T-cell (primary cell): ENCODE measurements around the gene KIAA1614. TPM values are rescaled to one million over a fixed set of nuclear protein-coding genes. Genes with fewer than 3 reads are reported as not detected.

Source experiments
- ATAC-seq, 4 experiments: fragments of 200-7000 bp in 3 of 4; fragments of 150-1000 bp in 1 of 4; cut with Tn5 transposase; replicated peaks in 1 of 4; 1 replicate in 3 of 4; 2 replicates in 1 of 4; pipeline ENCODE4 v1.10.0; 2021; ENCODE audit warnings: moderate library complexity in 3 of 4, mild to moderate bottlenecking in 2 of 4, moderate number of reproducible peaks in 1 of 4
- CTCF ChIA-PET, 2 donors: fragments of 300-600 bp; sonication (Branson Sonifier 250); formaldehyde crosslinking; loops; one replicate each; lab custom pipeline; 2022; ENCODE audit warnings: antibody characterized with exemption in 2 of 2; lab: Charles Lee
- POLR2A ChIA-PET, 2 donors: fragments of 300-600 bp; sonication (Branson Sonifier 250); formaldehyde crosslinking; loops; one replicate each; lab custom pipeline; 2022; ENCODE audit warnings: antibody characterized with exemption in 2 of 2; lab: Charles Lee
- DNase-seq, 35 experiments: peaks; one replicate each; pipeline versions ENCODE4 v3.0.0 to v3.0.0-alpha.2; 2013 to 2023
- H3K27ac ChIP-seq: one replicate; pipeline ENCODE4 v1.5.1; 2013; ENCODE audit warnings: low read length
- H3K27me3 ChIP-seq, 2 experiments: replicated peaks in 1 of 2; 1 replicate in 1 of 2; 2 replicates in 1 of 2; pipeline versions ENCODE4 v1.6.1 to v1.7.0; 2013; ENCODE audit warnings: low read length in 1 of 2, mixed read lengths in 1 of 2; ENCODE audit not compliant: control insufficient read depth in 2 of 2, insufficient read depth in 2 of 2; ENCODE audit errors: extremely low read depth in 1 of 2
- H3K36me3 ChIP-seq, 2 donors: 1 replicate in 1 of 2; 2 replicates in 1 of 2; pipeline versions ENCODE4 v1.6.1 to v1.7.0; 2013; ENCODE audit warnings: low read length in 1 of 2; ENCODE audit not compliant: control insufficient read depth in 2 of 2, insufficient read depth in 1 of 2; ENCODE audit errors: extremely low read depth in 1 of 2
- H3K4me1 ChIP-seq, 2 experiments: 1 replicate in 1 of 2; 2 replicates in 1 of 2; pipeline versions ENCODE4 v1.6.1 to v1.7.0; 2013; ENCODE audit warnings: low read length in 2 of 2, mixed read lengths in 1 of 2; ENCODE audit not compliant: insufficient read depth in 2 of 2, control insufficient read depth in 1 of 2; ENCODE audit errors: extremely low read depth in 1 of 2
- H3K4me3 ChIP-seq, 2 donors: 1 replicate in 1 of 2; 2 replicates in 1 of 2; pipeline versions ENCODE4 v1.5.1 to v1.7.0; 2013; ENCODE audit warnings: mild to moderate bottlenecking in 2 of 2, low read length in 1 of 2, moderate library complexity in 1 of 2; ENCODE audit not compliant: control insufficient read depth in 1 of 2; ENCODE audit errors: extremely low read depth in 1 of 2
- H3K9me3 ChIP-seq: 2 replicates; pipeline ENCODE4 v1.7.0; 2013
- H3K27ac Mint-ChIP-seq, 2 donors: one replicate each; pipeline ENCODE4 v1.8.0; 2020 to 2021; ENCODE audit warnings: mild to moderate bottlenecking in 2 of 2, mixed read lengths in 2 of 2
- H3K27me3 Mint-ChIP-seq, 2 donors: one replicate each; pipeline ENCODE4 v1.8.0; 2021 to 2022; ENCODE audit warnings: mixed read lengths in 2 of 2
- H3K36me3 Mint-ChIP-seq: one replicate; pipeline ENCODE4 v1.8.0; 2021; ENCODE audit warnings: mixed read lengths
- H3K4me1 Mint-ChIP-seq, 3 donors: one replicate each; pipeline ENCODE4 v1.8.0; 2020 to 2022; ENCODE audit warnings: mixed read lengths in 3 of 3, mild to moderate bottlenecking in 1 of 3
- H3K4me3 Mint-ChIP-seq, 3 donors: one replicate each; pipeline ENCODE4 v1.8.0; 2020 to 2022; ENCODE audit warnings: mild to moderate bottlenecking in 3 of 3, mixed read lengths in 3 of 3, moderate library complexity in 3 of 3
- H3K9me3 Mint-ChIP-seq, 3 donors: one replicate each; pipeline ENCODE4 v1.8.0; 2020 to 2022; ENCODE audit warnings: mixed read lengths in 3 of 3
- WGBS: methylation state at CpG from one replicate; pipeline ENCODE4 v1.1.5; 2013; ENCODE audit warnings: missing lambda C conversion rate; ENCODE audit not compliant: insufficient coverage; 5-methylcytosine and 5-hydroxymethylcytosine counted together
- total RNA-seq, 35 experiments: library from RNA in 6 of 35; stranded (reverse) in 6 of 35; fragments of 120-200 nt in 1 of 35; gene quantifications; one replicate each; pipeline versions ENCODE4 v1.2.1 to v1.2.4 and lab custom pipeline; 2013 to 2026

The KIAA1614 gene
- total RNA-seq, 5 donors from 2014 or later (not counting 1 experiment from before 2014, with no cell fraction given), result 0.05 to 0.38 (median 0.20) TPM

- POLR2A ChIA-PET, result no interaction called here
These were observed 61.5 kb downstream of the KIAA1614 start for GRCh38 chr1:180974236-180974635.

GRCh38 chr1:180975551-180975950, 62.9 kb downstream of the KIAA1614 start:
- POLR2A ChIA-PET, result interaction anchor here in 1 of 2 donors (1.0 kb wide), 1 partner anchor 8 kb away, joined by 3 read pairs; no protein-coding TSS in a partner anchor
- H3K27ac ChIP-seq, result no peak overlapping the region
- H3K36me3 ChIP-seq, result peaks cover 12 to 43% of the 10 kb centered on the region in 2 donors
- H3K36me3 Mint-ChIP-seq, result peaks cover 72% of the 10 kb centered on the region
- no peaks in the 10 kb centered on the region for H3K27me3 ChIP-seq
- H3K27ac Mint-ChIP-seq, result no peak overlapping the region
- no peak for ATAC-seq
- no peaks in the 10 kb centered on the region for H3K9me3 ChIP-seq
- DNase-seq, result no peak
- H3K4me3 Mint-ChIP-seq, result no peak overlapping the region
- no peaks in the 10 kb centered on the region for H3K27me3 Mint-ChIP-seq
- 83% methylated on average over 3 of the region's 4 CpGs for WGBS
- no peaks in the 10 kb centered on the region for H3K9me3 Mint-ChIP-seq
- H3K4me3 ChIP-seq, result no peak overlapping the region
- CTCF ChIA-PET, result interaction anchor here (0.5 to 1.0 kb wide), 2 partner anchors 9 to 82 kb away, joined by 3 read pairs; no protein-coding TSS in a partner anchor
- peaks cover 22 to 25% (median 23%) of the 10 kb centered on the region in 3 donors for H3K4me1 Mint-ChIP-seq
- peaks cover 3 to 7% of the 10 kb centered on the region in 2 experiments for H3K4me1 ChIP-seq

More at GRCh38 chr1:180974236-180974635, 61.5 kb downstream of the KIAA1614 start:
- Histone ChIP-seq H3K4me3 (no peak overlapping the region), H3K27me3 (no peaks in the 10 kb centered on the region), H3K9me3 (no peaks in the 10 kb centered on the region), H3K27ac (no peak overlapping the region), H3K36me3 (peaks cover 10 to 48% of the 10 kb centered on the region in 2 donors), H3K4me1 (peaks cover 3 to 7% of the 10 kb centered on the region in 2 experiments)
- Mint-ChIP-seq H3K4me3 (no peak overlapping the region), H3K36me3 (peaks cover 73% of the 10 kb centered on the region), H3K27me3 (no peaks in the 10 kb centered on the region), H3K4me1 (peaks cover 20 to 25% (median 23%) of the 10 kb centered on the region in 3 donors), H3K27ac (no peak overlapping the region), H3K9me3 (no peaks in the 10 kb centered on the region)
- ATAC-seq (no peak), DNase-seq (no peak)
- CTCF ChIA-PET, result interaction anchor here in 1 of 2 donors (0.6 to 1.0 kb wide), 2 partner anchors 10 to 37 kb away, joined by 3 read pairs; no protein-coding TSS in a partner anchor
- no CpG with 5 or more reads among the region's 4 CpGs for WGBS

- POLR2A ChIA-PET, result interaction anchor here in 1 of 2 donors (1.0 kb wide), 1 partner anchor 8 kb away, joined by 3 read pairs; no protein-coding TSS in a partner anchor
- CTCF ChIA-PET, result interaction anchor here in 1 of 2 donors (0.6 kb wide), 1 partner anchor 152 kb away, joined by 3 read pairs; no protein-coding TSS in a partner anchor
- no peak overlapping the region for H3K4me3 Mint-ChIP-seq
- peaks cover 27 to 29% (median 28%) of the 10 kb centered on the region in 3 donors for H3K4me1 Mint-ChIP-seq
- DNase-seq (no peak), ATAC-seq (no peak)
- peaks cover 12 to 43% of the 10 kb centered on the region in 2 donors for H3K36me3 ChIP-seq
- peaks cover 3 to 13% of the 10 kb centered on the region in 2 experiments for H3K4me1 ChIP-seq
- H3K9me3 Mint-ChIP-seq, result no peaks in the 10 kb centered on the region
- peaks cover 72% of the 10 kb centered on the region for H3K36me3 Mint-ChIP-seq
- H3K27me3 ChIP-seq, result no peaks in the 10 kb centered on the region
- H3K4me3 ChIP-seq, result no peak overlapping the region
- H3K27ac ChIP-seq, result no peak overlapping the region
- H3K27ac Mint-ChIP-seq, result no peak overlapping the region
- no peaks in the 10 kb centered on the region for H3K27me3 Mint-ChIP-seq
- WGBS, result 95% methylated on average over 6 of the region's 12 CpGs
- H3K9me3 ChIP-seq, result no peaks in the 10 kb centered on the region
These were observed 63.5 kb downstream of the KIAA1614 start for GRCh38 chr1:180976191-180976590.

GRCh38 chr1:180976732-180977357, 64.1 kb downstream of the KIAA1614 start:
- no peaks in the 10 kb centered on the region for H3K27me3 ChIP-seq
- H3K27me3 Mint-ChIP-seq, result no peaks in the 10 kb centered on the region
- DNase-seq (no peak), ATAC-seq (no peak)
- peaks cover 12 to 39% of the 10 kb centered on the region in 2 donors for H3K36me3 ChIP-seq
- peaks cover 4 to 18% of the 10 kb centered on the region in 2 experiments for H3K4me1 ChIP-seq
- H3K27ac Mint-ChIP-seq, result no peak overlapping the region
- H3K36me3 Mint-ChIP-seq, result peaks cover 69% of the 10 kb centered on the region
- H3K4me1 Mint-ChIP-seq, result peaks cover 31 to 35% (median 34%) of the 10 kb centered on the region in 3 donors
- no peaks in the 10 kb centered on the region for H3K9me3 ChIP-seq
- POLR2A ChIA-PET, result interaction anchor here in 1 of 2 donors (0.6 kb wide), 1 partner anchor 53 kb away, joined by 3 read pairs; no protein-coding TSS in a partner anchor
- no peaks in the 10 kb centered on the region for H3K9me3 Mint-ChIP-seq
- no peak overlapping the region for H3K27ac ChIP-seq
- H3K4me3 ChIP-seq, result no peak overlapping the region
- no peak overlapping the region for H3K4me3 Mint-ChIP-seq
- CTCF ChIA-PET, result interaction anchor here in 1 of 2 donors (0.6 kb wide), 1 partner anchor 152 kb away, joined by 3 read pairs; no protein-coding TSS in a partner anchor
- WGBS, result 94% methylated on average over 5 of the region's 6 CpGs

- peak overlapping the region in 1 of 3 donors; percentile 1 for H3K4me3 Mint-ChIP-seq
- ATAC-seq (peak; percentile 54 to 100 (median 86)), DNase-seq (peak in 33 of 35 experiments; percentile 5 to 69 (median 21))
- no peak overlapping the region for H3K4me3 ChIP-seq
- ChIA-PET CTCF (interaction anchor here in 1 of 2 donors (0.6 to 1.4 kb wide), 2 partner anchors 19 to 100 kb away, joined by 3 to 4 read pairs; no protein-coding TSS in a partner anchor), POLR2A (no interaction called here)
- no peaks in the 10 kb centered on the region for H3K27me3 Mint-ChIP-seq
- H3K9me3 ChIP-seq, result no peaks in the 10 kb centered on the region
- H3K36me3 ChIP-seq, result peaks cover 14 to 48% of the 10 kb centered on the region in 2 donors
- H3K4me1 Mint-ChIP-seq, result peaks cover 23 to 29% (median 28%) of the 10 kb centered on the region in 3 donors
- peaks cover 56% of the 10 kb centered on the region for H3K36me3 Mint-ChIP-seq
- H3K9me3 Mint-ChIP-seq, result no peaks in the 10 kb centered on the region
- no peaks in the 10 kb centered on the region for H3K27me3 ChIP-seq
- 37% methylated on average over 5 of the region's 11 CpGs for WGBS
- H3K27ac Mint-ChIP-seq, result peak overlapping the region; percentile 71 to 84
- peaks cover 3 to 24% of the 10 kb centered on the region in 2 experiments for H3K4me1 ChIP-seq
- no peak overlapping the region for H3K27ac ChIP-seq
These were observed 69.1 kb downstream of the KIAA1614 start for GRCh38 chr1:180981596-180982387.

GRCh38 chr1:180982422-180982821, 69.7 kb downstream of the KIAA1614 start:
- peaks cover 10 to 48% of the 10 kb centered on the region in 2 donors for H3K36me3 ChIP-seq
- Mint-ChIP-seq H3K9me3 (no peaks in the 10 kb centered on the region), H3K27ac (peak overlapping the region; percentile 71 to 84), H3K4me1 (peaks cover 22 to 29% (median 27%) of the 10 kb centered on the region in 3 donors), H3K27me3 (no peaks in the 10 kb centered on the region), H3K4me3 (peak overlapping the region in 2 of 3 donors; percentile 1 to 7), H3K36me3 (peaks cover 61% of the 10 kb centered on the region)
- peaks cover 3 to 24% of the 10 kb centered on the region in 2 experiments for H3K4me1 ChIP-seq
- H3K9me3 ChIP-seq, result no peaks in the 10 kb centered on the region
- H3K27me3 ChIP-seq, result no peaks in the 10 kb centered on the region
- POLR2A ChIA-PET, result no interaction called here
- ATAC-seq, result no peak
- CTCF ChIA-PET, result interaction anchor here in 1 of 2 donors (1.4 kb wide), 1 partner anchor 101 kb away, joined by 3 read pairs; no protein-coding TSS in a partner anchor
- no CpG with 5 or more reads among the region's 1 CpG for WGBS
- no peak overlapping the region for H3K27ac ChIP-seq
- H3K4me3 ChIP-seq, result no peak overlapping the region
- DNase-seq, result no peak
